H9 (cell line): ENCODE measurements around the gene APC. TPM values are rescaled to one million over a fixed set of nuclear protein-coding genes. Genes with fewer than 3 reads are reported as not detected.

ENCODE experiments used
- DNase-seq: peaks from one replicate; pipeline ENCODE4 v3.0.0-alpha.2; 2017
- H2AFZ ChIP-seq: one replicate; pipeline ENCODE4 v1.6.1; 2013; ENCODE audit warnings: mild to moderate bottlenecking, low read length, control low read depth, moderate library complexity
- H2AK5ac ChIP-seq: 2 replicates; pipeline ENCODE4 v1.6.1; 2013; ENCODE audit warnings: low read length, control low read depth, mixed read lengths; ENCODE audit not compliant: insufficient read length
- H2BK120ac ChIP-seq: one replicate; pipeline ENCODE4 v1.6.1; 2013; ENCODE audit warnings: low read depth, mild to moderate bottlenecking, low read length, control low read depth, inconsistent platforms; ENCODE audit not compliant: poor library complexity, severe bottlenecking
- H2BK12ac ChIP-seq: 2 replicates; pipeline ENCODE4 v1.6.1; 2013; ENCODE audit warnings: low read length, control low read depth, mixed read lengths, low read depth; ENCODE audit not compliant: insufficient read length
- H2BK15ac ChIP-seq: 2 replicates; pipeline ENCODE4 v1.6.1; 2013; ENCODE audit warnings: low read depth, low read length, control low read depth
- H2BK20ac ChIP-seq: one replicate; pipeline ENCODE4 v1.6.1; 2013; ENCODE audit warnings: low read depth, mild to moderate bottlenecking, low read length, control low read depth, inconsistent platforms; ENCODE audit not compliant: poor library complexity, severe bottlenecking
- H2BK5ac ChIP-seq: 2 replicates; pipeline ENCODE4 v1.6.1; 2013; ENCODE audit warnings: low read length, control low read depth, mixed read lengths; ENCODE audit not compliant: insufficient read length
- H3K14ac ChIP-seq: 2 replicates; pipeline ENCODE4 v1.6.1; 2013; ENCODE audit warnings: low read length, control low read depth; ENCODE audit not compliant: insufficient read depth
- H3K18ac ChIP-seq: 2 replicates; pipeline ENCODE4 v1.6.1; 2013; ENCODE audit warnings: low read depth, mild to moderate bottlenecking, mixed read lengths, low read length, control low read depth; ENCODE audit not compliant: insufficient read length
- H3K23ac ChIP-seq: 2 replicates; pipeline ENCODE4 v1.6.1; 2013; ENCODE audit warnings: low read length, control low read depth, mixed read lengths, low read depth; ENCODE audit not compliant: insufficient read length
- H3K23me2 ChIP-seq: 2 replicates; pipeline ENCODE4 v1.6.1; 2013; ENCODE audit warnings: low read depth, mild to moderate bottlenecking, mixed read lengths, low read length, control low read depth; ENCODE audit not compliant: insufficient read length, poor library complexity, severe bottlenecking
- H3K27ac ChIP-seq: 2 replicates; pipeline ENCODE4 v1.5.1; 2013; ENCODE audit warnings: low read length, control low read depth, mixed read lengths, low read depth; ENCODE audit not compliant: insufficient read length
- H3K27me3 ChIP-seq: 2 replicates; pipeline ENCODE4 v1.6.1; 2013; ENCODE audit warnings: low read length, control low read depth, inconsistent platforms; ENCODE audit not compliant: insufficient read depth
- H3K4ac ChIP-seq: 2 replicates; pipeline ENCODE4 v1.6.1; 2013; ENCODE audit warnings: low read depth, mild to moderate bottlenecking, control low read depth, inconsistent platforms, low read length, moderate library complexity
- H3K4me1 ChIP-seq: 2 replicates; pipeline ENCODE4 v1.6.1; 2013; ENCODE audit warnings: low read length, control low read depth, inconsistent platforms; ENCODE audit not compliant: insufficient read depth
- H3K4me2 ChIP-seq: 2 replicates; pipeline ENCODE4 v1.6.1; 2013; ENCODE audit warnings: low read length, control low read depth, mixed read lengths; ENCODE audit not compliant: insufficient read length, insufficient read depth
- H3K56ac ChIP-seq: 2 replicates; pipeline ENCODE4 v1.6.1; 2013; ENCODE audit warnings: low read depth, mild to moderate bottlenecking, mixed read lengths, low read length, control low read depth; ENCODE audit not compliant: insufficient read length
- H3K79me1 ChIP-seq: 2 replicates; pipeline ENCODE4 v1.6.1; 2013; ENCODE audit warnings: low read depth, mild to moderate bottlenecking, moderate library complexity, low read length, control low read depth, inconsistent platforms; ENCODE audit not compliant: insufficient read depth, poor library complexity, severe bottlenecking
- H3K79me2 ChIP-seq: 2 replicates; pipeline ENCODE4 v1.6.1; 2013; ENCODE audit warnings: low read length, control low read depth, inconsistent platforms; ENCODE audit not compliant: insufficient read depth
- H3K9ac ChIP-seq: 2 replicates; pipeline ENCODE4 v1.6.1; 2013; ENCODE audit warnings: low read length, control low read depth, mixed read lengths; ENCODE audit not compliant: insufficient read length; ENCODE audit errors: extremely low read depth
- H3K9me3 ChIP-seq: one replicate; pipeline ENCODE4 v1.6.1; 2013; ENCODE audit warnings: low read depth, low read length, inconsistent platforms; ENCODE audit not compliant: control insufficient read depth
- H3T11ph ChIP-seq: one replicate; pipeline ENCODE4 v1.6.1; 2013; ENCODE audit warnings: mild to moderate bottlenecking, low read length, control low read depth, inconsistent platforms
- H4K20me1 ChIP-seq: one replicate; pipeline ENCODE4 v1.6.1; 2013; ENCODE audit not compliant: control insufficient read depth, insufficient read length, insufficient read depth
- H4K5ac ChIP-seq: 2 replicates; pipeline ENCODE4 v1.6.1; 2013; ENCODE audit warnings: low read depth, mild to moderate bottlenecking, mixed read lengths, low read length, control low read depth; ENCODE audit not compliant: insufficient read length
- H4K8ac ChIP-seq: replicated peaks from 2 replicates; pipeline ENCODE4 v1.6.1; 2013; ENCODE audit warnings: low read length, control low read depth, mixed read lengths, low read depth; ENCODE audit not compliant: insufficient read length
- H4K91ac ChIP-seq: 2 replicates; pipeline ENCODE4 v1.6.1; 2013; ENCODE audit warnings: low read depth, mild to moderate bottlenecking, moderate library complexity, mixed read lengths, low read length, control low read depth; ENCODE audit not compliant: insufficient read length
- H3K27ac Mint-ChIP-seq, 3 experiments: 2 replicates in 2 of 3; 3 replicates in 1 of 3; pipeline ENCODE4 v1.8.0; 2020 to 2021; ENCODE audit warnings: mixed read lengths in 3 of 3, mild to moderate bottlenecking in 1 of 3, moderate library complexity in 1 of 3
- H3K27me3 Mint-ChIP-seq: 2 replicates; pipeline ENCODE4 v1.8.0; 2021; ENCODE audit warnings: low read depth, mild to moderate bottlenecking, moderate library complexity, mixed read lengths
- H3K36me3 Mint-ChIP-seq, 3 experiments: 2 replicates in 2 of 3; 3 replicates in 1 of 3; pipeline ENCODE4 v1.8.0; 2020 to 2021; ENCODE audit warnings: low read depth in 3 of 3, mixed read lengths in 3 of 3; ENCODE audit not compliant: insufficient read depth in 1 of 3
- H3K4me1 Mint-ChIP-seq, 2 experiments: 2 replicates each; pipeline ENCODE4 v1.8.0; 2020; ENCODE audit warnings: mixed read lengths in 2 of 2
- H3K4me3 Mint-ChIP-seq, 2 experiments: 2 replicates in 1 of 2; 3 replicates in 1 of 2; pipeline ENCODE4 v1.8.0; 2020 to 2021; ENCODE audit warnings: mild to moderate bottlenecking in 2 of 2, mixed read lengths in 2 of 2, moderate library complexity in 1 of 2
- H3K9me3 Mint-ChIP-seq, 2 experiments: 2 replicates in 1 of 2; 3 replicates in 1 of 2; pipeline ENCODE4 v1.8.0; 2020; ENCODE audit warnings: mild to moderate bottlenecking in 2 of 2, mixed read lengths in 2 of 2, moderate library complexity in 1 of 2
- WGBS: extraction: QIAGEN DNeasy Blood & Tissue Kit; methylation state at CpG from one replicate; pipeline ENCODE4 v1.1.7; 2013; ENCODE audit warnings: missing lambda C conversion rate, low lambda C conversion rate, mixed read lengths; ENCODE audit not compliant: insufficient read length; ENCODE audit errors: extremely low coverage; 5-methylcytosine and 5-hydroxymethylcytosine counted together
- total RNA-seq: library from RNA; stranded (reverse); gene quantifications from 2 replicates; pipeline ENCODE4 v1.2.1, GENCODE V29; 2021
- TF ChIP-seq, protein P1 (sequence below): fragments of 200-600 bp; sonication (generic); conservative IDR thresholded peaks from 3 replicates; pipeline ENCODE4 v1.8.0; 2021; ENCODE audit warnings: antibody characterized with exemption, mild to moderate bottlenecking

Gene APC
- total RNA-seq, 1 experiment from 2014 or later, result 29.3 TPM

DNA sequence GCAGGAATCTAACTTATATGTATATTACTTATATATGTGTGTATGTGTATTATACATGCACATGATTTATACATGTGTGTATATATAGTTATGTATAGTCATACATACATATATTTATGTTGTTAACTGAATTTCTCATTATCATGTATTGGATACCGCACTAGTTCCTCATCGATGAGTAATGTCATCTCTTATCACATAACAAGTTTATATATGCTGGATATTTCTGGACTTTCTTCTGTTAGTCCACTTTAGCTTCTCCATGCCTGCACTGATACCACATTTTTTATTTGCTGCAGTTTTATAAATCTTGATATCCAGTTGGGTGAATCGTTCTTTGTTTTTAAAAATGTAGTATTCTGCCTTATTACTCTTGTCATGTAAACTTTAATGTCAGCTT lies 50.2 kb downstream of the APC start:
- H3K9me3 ChIP-seq, result no peaks in the 10 kb centered on the region
- H4K8ac ChIP-seq, result no peak overlapping the region
- Mint-ChIP-seq H3K27ac (no peak overlapping the region), H3K9me3 (no peaks in the 10 kb centered on the region), H3K4me1 (peaks cover 3% of the 10 kb centered on the region in 2 experiments), H3K4me3 (no peak overlapping the region), H3K27me3 (no peaks in the 10 kb centered on the region), H3K36me3 (peaks cover 0 to 4% (median 2%) of the 10 kb centered on the region in 3 experiments; a peak in 3 of 7 replicates)
- no peak overlapping the region for H2AFZ ChIP-seq
- H2BK20ac ChIP-seq, result no peak overlapping the region
- no peak overlapping the region for H3K23ac ChIP-seq
- H3K14ac ChIP-seq, result no peak overlapping the region
- H3K4me1 ChIP-seq, result peaks cover 2% of the 10 kb centered on the region; the same call in 1 of the 2 replicates
- no peak overlapping the region for H2BK120ac ChIP-seq
- H3K4ac ChIP-seq, result no peak overlapping the region
- H2BK15ac ChIP-seq, result no peak overlapping the region
- WGBS, result no CpG with 5 or more reads among the region's 3 CpGs
- H3K79me1 ChIP-seq, result no peaks in the 10 kb centered on the region
- H4K20me1 ChIP-seq, result no peaks in the 10 kb centered on the region
- no peak for DNase-seq
- H3K9ac ChIP-seq, result no peak overlapping the region
- H3K79me2 ChIP-seq, result no peaks in the 10 kb centered on the region
- no peak overlapping the region for H3K27ac ChIP-seq
- H4K5ac ChIP-seq, result no peak overlapping the region
- H2BK12ac ChIP-seq, result no peak overlapping the region
- TF ChIP-seq, protein P1, sequence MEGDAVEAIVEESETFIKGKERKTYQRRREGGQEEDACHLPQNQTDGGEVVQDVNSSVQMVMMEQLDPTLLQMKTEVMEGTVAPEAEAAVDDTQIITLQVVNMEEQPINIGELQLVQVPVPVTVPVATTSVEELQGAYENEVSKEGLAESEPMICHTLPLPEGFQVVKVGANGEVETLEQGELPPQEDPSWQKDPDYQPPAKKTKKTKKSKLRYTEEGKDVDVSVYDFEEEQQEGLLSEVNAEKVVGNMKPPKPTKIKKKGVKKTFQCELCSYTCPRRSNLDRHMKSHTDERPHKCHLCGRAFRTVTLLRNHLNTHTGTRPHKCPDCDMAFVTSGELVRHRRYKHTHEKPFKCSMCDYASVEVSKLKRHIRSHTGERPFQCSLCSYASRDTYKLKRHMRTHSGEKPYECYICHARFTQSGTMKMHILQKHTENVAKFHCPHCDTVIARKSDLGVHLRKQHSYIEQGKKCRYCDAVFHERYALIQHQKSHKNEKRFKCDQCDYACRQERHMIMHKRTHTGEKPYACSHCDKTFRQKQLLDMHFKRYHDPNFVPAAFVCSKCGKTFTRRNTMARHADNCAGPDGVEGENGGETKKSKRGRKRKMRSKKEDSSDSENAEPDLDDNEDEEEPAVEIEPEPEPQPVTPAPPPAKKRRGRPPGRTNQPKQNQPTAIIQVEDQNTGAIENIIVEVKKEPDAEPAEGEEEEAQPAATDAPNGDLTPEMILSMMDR, result no peak
- no peak overlapping the region for H4K91ac ChIP-seq
- H3K27me3 ChIP-seq, result no peaks in the 10 kb centered on the region
- no peak overlapping the region for H3K18ac ChIP-seq
- H3K23me2 ChIP-seq, result no peaks in the 10 kb centered on the region
- H3K56ac ChIP-seq, result no peak overlapping the region
- no peak overlapping the region for H2AK5ac ChIP-seq
- H2BK5ac ChIP-seq, result no peak overlapping the region
- H3K4me2 ChIP-seq, result no peak overlapping the region
- no peak overlapping the region for H3T11ph ChIP-seq
